ENCODE results near the gene TMEM72.

Gene TMEM72

GRCh38 chr10:44956717-44957706 is 45.9 kb downstream of the TMEM72 start:
- DNase-seq, result no peak

DNA sequence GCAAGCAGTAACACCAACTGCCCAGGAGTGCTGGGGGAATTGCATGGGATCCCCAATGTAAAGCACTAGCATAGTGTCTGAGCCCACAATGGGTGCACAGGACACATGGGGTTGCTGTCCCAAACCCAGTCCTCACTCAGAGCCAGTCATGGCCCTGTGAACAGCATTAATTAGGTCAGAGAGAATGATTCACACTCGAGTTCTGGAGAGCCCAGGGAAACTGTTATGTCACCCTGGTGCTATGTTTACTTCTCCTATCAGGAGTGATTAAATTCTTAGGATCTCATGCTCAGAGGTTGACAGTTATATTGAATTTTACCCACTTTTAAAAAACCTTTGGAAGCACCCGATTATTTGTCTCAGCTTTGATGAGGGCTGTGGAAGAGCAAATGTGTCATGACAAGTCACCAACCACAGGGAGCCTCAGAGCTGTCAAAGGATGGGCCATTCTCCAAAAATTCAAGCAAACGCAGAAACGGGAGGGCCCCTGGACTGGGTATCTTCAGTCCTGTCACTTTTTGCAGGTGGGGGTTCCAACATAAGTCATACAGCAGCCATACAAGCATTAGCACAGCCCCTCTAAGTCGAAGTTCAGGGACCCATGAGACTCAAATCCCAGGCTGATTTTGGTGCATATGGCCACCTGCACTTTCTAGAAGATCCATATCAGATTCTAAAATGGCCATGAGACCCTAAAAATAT is 47.2 kb downstream of the TMEM72 start:
- DNase-seq, result no peak

DNA sequence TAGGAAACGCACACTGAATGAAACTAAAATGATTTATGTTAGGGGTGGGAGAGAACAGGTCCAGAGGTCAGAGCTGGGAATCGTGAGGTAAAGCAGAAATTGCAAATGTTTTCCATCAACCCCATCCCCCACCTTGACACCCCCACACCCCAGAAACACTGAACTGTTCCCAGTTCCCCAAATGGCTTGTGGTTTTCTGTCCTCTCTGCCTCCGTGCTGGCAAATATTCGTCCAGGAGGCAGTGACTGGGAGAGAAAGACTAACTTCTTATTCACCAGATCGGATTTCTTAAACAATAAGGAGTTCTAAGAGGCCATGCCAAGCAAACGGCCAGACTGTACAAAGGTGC is 47.7 kb downstream of the TMEM72 start:
- no peak for DNase-seq

- DNase-seq, result peak; percentile 21 to 61
Observed at GRCh38 chr10:44959247-44960087, 48.3 kb downstream of the TMEM72 start, which contains the start of gene RASSF4. Gene RASSF4, plus strand, starts transcription at chr10:44959802. Its CDS starts 10,401 bp downstream, at chr10:44970203.

DNA sequence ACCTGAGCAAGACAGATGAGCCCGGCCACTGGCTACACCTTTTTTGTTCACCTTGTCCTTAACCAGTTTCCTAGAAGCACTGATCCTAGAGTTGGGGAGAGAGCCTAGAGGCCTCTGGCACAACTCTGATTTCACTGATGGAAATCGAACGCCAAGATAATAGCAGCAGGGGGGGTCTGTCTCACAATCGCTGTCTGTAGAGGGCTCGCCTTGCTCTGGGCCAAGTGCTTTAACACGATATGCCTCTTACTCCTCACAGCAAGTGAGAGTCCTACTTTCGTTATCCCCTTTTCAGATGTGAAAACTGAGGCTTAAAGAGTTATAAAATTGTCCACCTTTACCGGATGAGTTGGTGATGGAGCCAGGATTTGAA is 48.9 kb downstream of the TMEM72 start:
- DNase-seq, result no peak

DNA sequence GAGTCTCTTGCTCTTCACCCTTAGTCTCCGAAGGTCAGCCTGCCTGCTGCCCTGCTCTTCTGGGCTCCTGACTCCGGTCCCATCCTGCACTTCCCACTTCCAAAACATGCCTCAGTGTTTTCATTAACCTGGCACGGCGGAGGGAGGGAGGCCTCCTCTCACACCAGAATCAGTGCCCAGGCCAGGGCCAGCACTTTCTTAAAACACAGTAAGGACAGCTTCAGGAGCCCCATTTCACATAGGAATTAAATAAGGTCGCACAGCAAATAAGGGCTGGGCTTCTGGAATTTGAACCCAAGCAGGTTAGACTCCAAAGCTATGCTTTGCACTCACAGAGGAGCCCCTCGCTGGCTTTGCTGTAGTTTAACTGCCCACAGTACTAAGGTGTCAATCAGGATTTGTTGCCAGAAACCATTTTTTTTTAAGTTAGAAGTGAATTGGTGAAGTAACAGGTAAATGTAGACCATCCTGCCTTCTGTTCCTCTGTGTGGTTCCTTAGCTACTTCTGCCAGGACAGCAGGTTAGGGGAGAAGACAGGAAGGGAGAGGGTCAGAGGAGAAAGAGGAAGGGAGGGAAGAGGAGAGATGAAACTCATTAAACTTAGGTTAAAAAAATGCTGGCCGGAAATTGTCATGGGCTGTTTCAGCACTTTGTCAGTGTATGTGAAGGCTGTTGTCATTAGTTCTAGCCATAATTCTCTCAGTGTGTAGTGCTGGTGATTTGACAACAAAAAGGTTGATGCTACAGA is 49.5 kb downstream of the TMEM72 start:
- DNase-seq, result no peak

DNA sequence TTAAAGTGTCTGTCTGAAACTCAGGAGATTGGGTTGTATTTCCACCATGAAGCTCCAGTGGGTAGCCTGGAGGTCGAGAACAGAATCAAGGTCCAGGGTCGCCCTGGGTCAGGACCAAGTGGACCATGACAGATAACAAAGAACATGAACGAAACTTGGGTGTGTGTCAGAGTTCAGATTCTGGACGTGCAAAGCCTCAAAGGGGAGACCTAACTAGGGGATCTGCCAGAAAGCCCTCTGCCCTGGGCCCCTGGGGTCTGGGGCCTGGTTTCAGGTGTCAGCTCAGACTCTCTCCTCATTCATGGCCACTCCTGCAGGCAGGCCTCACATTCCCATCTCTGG is 50.1 kb downstream of the TMEM72 start:
- DNase-seq, result no peak

- no peak for DNase-seq
Observed at GRCh38 chr10:44961931-44962750, 51.0 kb downstream of the TMEM72 start.

GRCh38 chr10:44962870-44963738 is 52.0 kb downstream of the TMEM72 start:
- no peak for DNase-seq

- DNase-seq, result no peak
Observed at GRCh38 chr10:44963772-44964633, 52.9 kb downstream of the TMEM72 start.

DNA sequence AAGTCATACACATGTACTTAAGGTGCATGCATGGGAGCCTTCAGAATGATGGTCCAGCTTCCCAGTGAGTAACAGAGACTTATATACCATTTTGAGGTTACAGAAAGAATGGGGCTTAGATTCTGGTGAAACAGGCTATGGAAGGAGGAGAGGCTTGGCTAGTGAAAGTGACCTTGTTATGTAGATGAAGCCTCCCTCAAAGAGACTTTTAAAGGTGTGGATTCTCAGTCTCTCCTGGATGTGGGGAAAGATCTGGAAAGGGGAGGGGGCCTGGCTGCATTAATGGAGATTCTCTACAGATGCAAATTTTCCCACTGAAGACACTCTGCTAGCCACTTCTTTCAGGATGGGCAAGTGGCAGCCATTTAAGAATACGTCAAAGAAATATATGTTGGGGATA is 54.0 kb downstream of the TMEM72 start:
- DNase-seq, result no peak

- DNase-seq, result no peak
Observed at GRCh38 chr10:44965651-44966097, 54.5 kb downstream of the TMEM72 start.

DNA sequence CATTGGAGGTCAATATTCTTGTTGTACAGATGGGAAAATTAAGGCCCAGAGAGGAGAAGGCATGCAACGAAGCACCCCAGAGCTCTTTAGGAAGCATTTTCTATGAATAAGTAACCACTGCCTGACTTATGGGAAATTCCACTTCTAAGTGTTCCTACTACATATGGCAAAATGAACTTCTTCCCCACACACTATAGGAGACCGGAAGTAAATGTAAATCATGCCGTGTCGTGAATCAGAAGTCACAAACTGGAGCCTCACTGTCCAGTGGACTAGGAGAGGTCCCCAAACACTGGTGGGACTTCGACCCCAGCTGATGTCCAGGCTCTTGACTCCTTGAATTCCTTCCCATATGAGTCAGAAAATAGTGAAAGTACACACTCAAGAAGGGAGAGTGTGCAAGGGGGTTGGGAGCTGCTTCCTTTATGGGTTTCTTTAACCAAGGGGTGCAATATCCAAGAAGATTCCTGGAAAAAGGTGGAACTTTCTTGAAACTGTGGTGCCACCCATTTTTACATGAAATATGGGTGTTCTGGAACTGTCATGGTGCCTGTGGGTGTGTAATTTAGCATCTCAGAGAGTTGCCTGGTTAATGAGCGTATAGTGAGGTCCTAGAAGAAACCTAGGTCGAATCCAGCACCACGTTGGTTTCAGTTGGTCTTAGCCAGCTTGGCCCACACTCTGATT is 55.1 kb downstream of the TMEM72 start:
- no peak for DNase-seq

- no peak for DNase-seq
Observed at GRCh38 chr10:44966816-44967509, 55.8 kb downstream of the TMEM72 start.

DNA sequence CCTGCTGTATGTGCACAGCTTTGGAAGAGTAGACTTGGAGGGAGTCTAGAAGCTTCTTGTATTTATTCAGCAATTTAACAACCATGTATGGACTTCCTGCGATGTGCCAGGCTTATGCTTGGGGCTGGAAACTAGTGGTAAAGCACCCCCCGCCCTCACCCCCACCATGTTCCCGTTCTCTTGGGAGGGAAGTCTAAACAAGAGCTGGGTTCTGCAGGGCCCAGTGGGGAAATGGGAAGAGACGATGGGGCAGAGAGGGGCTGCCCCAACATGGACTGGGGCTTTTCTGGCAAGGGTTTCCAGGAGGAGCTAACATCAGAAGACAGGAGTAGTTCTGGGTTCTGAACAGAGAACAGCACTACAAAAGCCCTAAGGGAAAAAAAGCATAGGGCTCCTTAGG is 56.5 kb downstream of the TMEM72 start:
- no peak for DNase-seq

- DNase-seq, result no peak
Observed at GRCh38 chr10:44968091-44968490, 57.0 kb downstream of the TMEM72 start.

- no peak for DNase-seq
Observed at GRCh38 chr10:44968500-44969400, 57.6 kb downstream of the TMEM72 start.
